NCI-H2107 (cell line): ENCODE data around the gene SLC34A1.
"Not testable (repeated sequence)": the region's sequence is repeated elsewhere in the genome, so short reads cannot be mapped to it uniquely, and the experiment has no call there.

Experiments used
- DNase-seq: peaks from one replicate; lab custom pipeline; 2025; lab: John Stamatoyannopoulos, UW

Gene SLC34A1

GRCh38 chr5:177355162-177355867, 28.9 kb upstream of the SLC34A1 start:
- no peak for DNase-seq

GRCh38 chr5:177355868-177356168, 28.4 kb upstream of the SLC34A1 start:
- DNase-seq = no peak

- DNase-seq = no peak
Measured at GRCh38 chr5:177356746-177357145, 27.5 kb upstream of the SLC34A1 start.

GRCh38 chr5:177357146-177357458, 27.1 kb upstream of the SLC34A1 start:
- DNase-seq = no peak

GRCh38 chr5:177357459-177358351, 26.5 kb upstream of the SLC34A1 start, which contains the start of gene RGS14:
Gene RGS14 (plus strand): TSS chr5:177357924. CDS start chr5:177358025, 101 bp downstream.
- DNase-seq = no peak

GRCh38 chr5:177358370-177358819, 25.8 kb upstream of the SLC34A1 start:
- no peak for DNase-seq

- no peak for DNase-seq
Measured at GRCh38 chr5:177359451-177359851, 24.8 kb upstream of the SLC34A1 start.

- no peak for DNase-seq
Measured at GRCh38 chr5:177359860-177360259, 24.4 kb upstream of the SLC34A1 start.

GRCh38 chr5:177360740-177361139, 23.5 kb upstream of the SLC34A1 start:
- not testable (repeated sequence) for DNase-seq

GRCh38 chr5:177361418-177362291, 22.6 kb upstream of the SLC34A1 start:
- no peak for DNase-seq

GRCh38 chr5:177362292-177362609, 22.0 kb upstream of the SLC34A1 start:
- DNase-seq = no peak

- no peak for DNase-seq
Measured at GRCh38 chr5:177362610-177363507, 21.4 kb upstream of the SLC34A1 start.

- no peak for DNase-seq
Measured at GRCh38 chr5:177363565-177363964, 20.7 kb upstream of the SLC34A1 start.

GRCh38 chr5:177364159-177364962, 19.9 kb upstream of the SLC34A1 start:
- no peak for DNase-seq

GRCh38 chr5:177365845-177366527, 18.2 kb upstream of the SLC34A1 start:
- no peak for DNase-seq

GRCh38 chr5:177366528-177367322, 17.5 kb upstream of the SLC34A1 start:
- no peak for DNase-seq

GRCh38 chr5:177367323-177367848, 16.8 kb upstream of the SLC34A1 start:
- no peak for DNase-seq

GRCh38 chr5:177367981-177368868, 16.0 kb upstream of the SLC34A1 start:
- DNase-seq = no peak
